ENCODE measurements around the gene DYNC1I1. TPM values are rescaled to one million over a fixed set of nuclear protein-coding genes. Genes with fewer than 3 reads are reported as not detected.

The DYNC1I1 gene
- total RNA-seq, 1 donor from 2014 or later: 0.79 TPM

- Histone ChIP-seq H3K9me3 (ENCODE audit: low read depth) (no peaks in the 10 kb centered on the region), H3K27me3 (no peaks in the 10 kb centered on the region), H4K20me1 (ENCODE audit: low read depth) (no peaks in the 10 kb centered on the region), H3K4me2 (no peak overlapping the region), H3K4me1 (peaks cover 4% of the 10 kb centered on the region), H3K9ac (no peak overlapping the region), H2AFZ (replicated peaks) (no peak overlapping the region), H3K36me3 (no peaks in the 10 kb centered on the region), H3K79me2 (ENCODE audit: low read depth) (no peaks in the 10 kb centered on the region), H3K4me3 (no peak overlapping the region), H3F3A (ENCODE audit: low read depth) (no peaks in the 10 kb centered on the region), H3K27ac (no peak overlapping the region)
- no peak for DNase-seq (ENCODE audit: low spot score)
- TF ChIP-seq EZH2phosphoT487 (IDR thresholded peaks at IDR 0.05) (no peak), EZH2 (IDR thresholded peaks at IDR 0.05) (no peak)
- TF ChIP-seq, protein P1, sequence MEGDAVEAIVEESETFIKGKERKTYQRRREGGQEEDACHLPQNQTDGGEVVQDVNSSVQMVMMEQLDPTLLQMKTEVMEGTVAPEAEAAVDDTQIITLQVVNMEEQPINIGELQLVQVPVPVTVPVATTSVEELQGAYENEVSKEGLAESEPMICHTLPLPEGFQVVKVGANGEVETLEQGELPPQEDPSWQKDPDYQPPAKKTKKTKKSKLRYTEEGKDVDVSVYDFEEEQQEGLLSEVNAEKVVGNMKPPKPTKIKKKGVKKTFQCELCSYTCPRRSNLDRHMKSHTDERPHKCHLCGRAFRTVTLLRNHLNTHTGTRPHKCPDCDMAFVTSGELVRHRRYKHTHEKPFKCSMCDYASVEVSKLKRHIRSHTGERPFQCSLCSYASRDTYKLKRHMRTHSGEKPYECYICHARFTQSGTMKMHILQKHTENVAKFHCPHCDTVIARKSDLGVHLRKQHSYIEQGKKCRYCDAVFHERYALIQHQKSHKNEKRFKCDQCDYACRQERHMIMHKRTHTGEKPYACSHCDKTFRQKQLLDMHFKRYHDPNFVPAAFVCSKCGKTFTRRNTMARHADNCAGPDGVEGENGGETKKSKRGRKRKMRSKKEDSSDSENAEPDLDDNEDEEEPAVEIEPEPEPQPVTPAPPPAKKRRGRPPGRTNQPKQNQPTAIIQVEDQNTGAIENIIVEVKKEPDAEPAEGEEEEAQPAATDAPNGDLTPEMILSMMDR (IDR thresholded peaks at IDR 0.05): no peak
- Mint-ChIP-seq H3K4me1 (no peaks in the 10 kb centered on the region), H3K36me3 (no peaks in the 10 kb centered on the region), H3K27ac (no peak overlapping the region), H3K4me3 (no peak overlapping the region), H3K9me3 (no peaks in the 10 kb centered on the region), H3K27me3 (ENCODE audit: insufficient read depth, low read depth) (no peaks in the 10 kb centered on the region)
These were observed 312.7 kb downstream of the DYNC1I1 start for GRCh38 chr7:96084881-96085553.

DNA sequence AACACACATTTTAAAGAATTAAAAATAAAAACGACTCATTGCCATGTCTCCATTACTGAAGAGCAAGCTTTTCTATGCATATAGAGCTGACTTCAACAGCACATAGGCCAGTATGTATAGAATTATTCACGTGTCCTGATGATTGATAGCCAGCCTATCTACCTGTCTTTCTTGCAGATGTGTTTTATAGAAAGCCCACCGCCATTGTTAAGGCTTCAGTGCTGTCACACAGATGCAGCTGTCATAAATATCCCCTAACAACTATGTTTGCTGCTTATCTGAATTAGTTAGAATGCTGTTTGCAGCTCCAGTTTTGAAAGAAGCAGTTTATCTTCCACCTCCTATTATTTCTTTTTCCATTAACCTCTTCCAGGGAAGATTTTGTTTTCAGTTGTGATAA is 313.6 kb downstream of the DYNC1I1 start:
- Mint-ChIP-seq H3K4me1 (no peaks in the 10 kb centered on the region), H3K27me3 (ENCODE audit: insufficient read depth, low read depth) (no peaks in the 10 kb centered on the region), H3K36me3 (no peaks in the 10 kb centered on the region), H3K4me3 (no peak overlapping the region), H3K9me3 (no peaks in the 10 kb centered on the region), H3K27ac (no peak overlapping the region)
- H3K9me3 ChIP-seq (ENCODE audit: low read depth): no peaks in the 10 kb centered on the region
- H3K9ac ChIP-seq: no peak overlapping the region
- no peaks in the 10 kb centered on the region for H3K27me3 ChIP-seq
- no peaks in the 10 kb centered on the region for H3F3A ChIP-seq (ENCODE audit: low read depth)
- H3K4me2 ChIP-seq: no peak overlapping the region
- H3K4me1 ChIP-seq: no peaks in the 10 kb centered on the region
- no peak overlapping the region for H3K27ac ChIP-seq
- H3K4me3 ChIP-seq: no peak overlapping the region
- DNase-seq (ENCODE audit: low spot score): no peak
- H2AFZ ChIP-seq (replicated peaks): no peak overlapping the region
- H3K79me2 ChIP-seq (ENCODE audit: low read depth): no peaks in the 10 kb centered on the region
- no peaks in the 10 kb centered on the region for H3K36me3 ChIP-seq
- TF ChIP-seq EZH2 (IDR thresholded peaks at IDR 0.05) (no peak), EZH2phosphoT487 (IDR thresholded peaks at IDR 0.05) (no peak)
- TF ChIP-seq, protein P1 (IDR thresholded peaks at IDR 0.05): no peak
- no peaks in the 10 kb centered on the region for H4K20me1 ChIP-seq (ENCODE audit: low read depth)

DNA sequence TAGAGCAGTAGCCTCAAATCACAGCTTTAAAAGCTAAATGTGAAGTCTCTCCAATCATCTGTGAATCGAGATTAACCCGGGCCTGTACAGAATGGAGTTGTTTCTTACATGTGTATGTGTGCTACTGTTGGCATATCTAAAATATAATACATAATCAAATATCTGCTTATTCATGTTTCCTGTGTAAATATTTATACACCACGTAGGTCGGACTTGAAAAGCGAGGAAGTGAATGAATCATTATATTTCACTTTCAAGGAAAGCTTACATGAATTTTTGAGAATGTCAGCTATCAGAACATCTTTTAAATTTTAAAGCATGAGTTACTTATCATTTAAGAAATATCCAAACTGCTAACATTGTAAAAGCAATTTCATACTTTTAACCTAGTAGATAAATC is 316.2 kb downstream of the DYNC1I1 start:
- H3K9me3 Mint-ChIP-seq: no peaks in the 10 kb centered on the region

More for the DNA sequence above, 316.2 kb downstream of the DYNC1I1 start:
- Mint-ChIP-seq H3K27ac (no peak overlapping the region), H3K36me3 (no peaks in the 10 kb centered on the region), H3K27me3 (ENCODE audit: insufficient read depth, low read depth) (no peaks in the 10 kb centered on the region), H3K4me3 (no peak overlapping the region), H3K4me1 (no peaks in the 10 kb centered on the region)
- no peaks in the 10 kb centered on the region for H3F3A ChIP-seq (ENCODE audit: low read depth)
- TF ChIP-seq EZH2 (IDR thresholded peaks at IDR 0.05) (no peak), EZH2phosphoT487 (IDR thresholded peaks at IDR 0.05) (no peak)
- TF ChIP-seq, protein P1 (IDR thresholded peaks at IDR 0.05): no peak
- H3K4me1 ChIP-seq: no peaks in the 10 kb centered on the region
- H3K4me2 ChIP-seq: no peak overlapping the region
- DNase-seq (ENCODE audit: low spot score): no peak
- no peak overlapping the region for H3K9ac ChIP-seq
- H3K4me3 ChIP-seq: no peak overlapping the region
- no peaks in the 10 kb centered on the region for H4K20me1 ChIP-seq (ENCODE audit: low read depth)
- no peaks in the 10 kb centered on the region for H3K36me3 ChIP-seq
- no peaks in the 10 kb centered on the region for H3K27me3 ChIP-seq
- H3K9me3 ChIP-seq (ENCODE audit: low read depth): no peaks in the 10 kb centered on the region
- H2AFZ ChIP-seq (replicated peaks): no peak overlapping the region
- H3K79me2 ChIP-seq (ENCODE audit: low read depth): no peaks in the 10 kb centered on the region
- H3K27ac ChIP-seq: no peak overlapping the region
